Nasal cavity respiratory epithelium epithelial cell of viscerocranial mucosa (primary cell): ENCODE data around the gene ASAP3. TPM values are rescaled to one million over a fixed set of nuclear protein-coding genes. Genes with fewer than 3 reads are reported as not detected.

Source experiments
- total RNA-seq: library from RNA; depleted of rRNA; stranded (reverse); fragments of >200 nt; gene quantifications from 2 replicates; pipeline ENCODE4 v1.2.3, GENCODE V29; 2014

Gene ASAP3
- 2.7 and 10.5 TPM in 2 replicates for total RNA-seq

GRCh38 chr1:23483321-23484252 lies at the start of gene ASAP3:
TSS of gene ASAP3 (minus strand) at chr1:23484179. CDS start at chr1:23484133, 46 bp downstream.

GRCh38 chr1:23530747-23531561 lies 47.0 kb upstream of the ASAP3 start, which contains the start of gene E2F2:
TSS of gene E2F2 (minus strand) at chr1:23531233. CDS start at chr1:23530793, 440 bp downstream.

GRCh38 chr1:23424293-23425192 lies 59.4 kb downstream of the ASAP3 start, which contains the start of gene TCEA3:
TSS of gene TCEA3 (minus strand) at chr1:23424748. CDS start at chr1:23424633, 115 bp downstream.

Other genes with a start within 250 kb of the ASAP3 start
- 86.5 and 111 TPM in 2 replicates for gene HNRNPR, start 139.9 kb downstream of the ASAP3 start, total RNA-seq
- 25.6 and 62.0 TPM in 2 replicates for gene ZNF436, start 114.3 kb downstream of the ASAP3 start, total RNA-seq
- gene TCEA3, start 59.4 kb downstream of the ASAP3 start, total RNA-seq = 2.1 and 19.4 TPM in 2 replicates
- under 0.01 and 0.36 TPM in 2 replicates for gene E2F2, start 47.1 kb upstream of the ASAP3 start, total RNA-seq
- 20.5 and 38.9 TPM in 2 replicates for gene ID3, start 75.3 kb upstream of the ASAP3 start, total RNA-seq
- gene RPL11, start 207.6 kb upstream of the ASAP3 start, total RNA-seq = 1,078 and 1,264 TPM in 2 replicates